Neural progenitor cell (in vitro differentiated cells): ENCODE measurements around the gene FARS2. TPM values are rescaled to one million over a fixed set of nuclear protein-coding genes. Genes with fewer than 3 reads are reported as not detected.

Experiments used
- DNase-seq: peaks from one replicate; pipeline ENCODE4 v3.0.0-alpha.2; 2016; ENCODE audit warnings: low spot score
- H2AFZ ChIP-seq: fragments of 200-600 bp; sonication (generic); replicated peaks from 2 replicates; pipeline ENCODE4 v1.6.1; 2016; ENCODE audit warnings: antibody characterized with exemption
- H3F3A ChIP-seq: fragments of 200-600 bp; sonication (generic); 2 replicates; pipeline ENCODE4 v1.6.1; 2016; ENCODE audit warnings: antibody characterized with exemption, low read depth
- H3K27ac ChIP-seq: fragments of 200-600 bp; sonication (generic); 2 replicates; pipeline ENCODE4 v1.5.1; 2016; ENCODE audit warnings: mild to moderate bottlenecking
- H3K27me3 ChIP-seq: fragments of 200-600 bp; sonication (generic); 2 replicates; pipeline ENCODE4 v1.6.1; 2016; ENCODE audit warnings: mild to moderate bottlenecking, moderate library complexity
- H3K36me3 ChIP-seq: fragments of 200-600 bp; sonication (generic); 2 replicates; pipeline ENCODE4 v1.5.1; 2016
- H3K4me1 ChIP-seq: fragments of 200-600 bp; sonication (generic); 2 replicates; pipeline ENCODE4 v1.6.1; 2016; ENCODE audit warnings: mixed run types
- H3K4me2 ChIP-seq: fragments of 200-600 bp; sonication (generic); 2 replicates; pipeline ENCODE4 v1.6.1; 2016
- H3K4me3 ChIP-seq: fragments of 200-600 bp; sonication (generic); 2 replicates; pipeline ENCODE4 v1.5.1; 2016
- H3K79me2 ChIP-seq: fragments of 200-600 bp; sonication (generic); 2 replicates; pipeline ENCODE4 v1.6.1; 2016; ENCODE audit warnings: low read depth
- H3K9ac ChIP-seq: fragments of 200-600 bp; sonication (generic); 2 replicates; pipeline ENCODE4 v1.6.1; 2016
- H3K9me3 ChIP-seq: fragments of 200-600 bp; sonication (generic); 2 replicates; pipeline ENCODE4 v1.5.1; 2016; ENCODE audit warnings: low read depth
- H4K20me1 ChIP-seq: fragments of 200-600 bp; sonication (generic); 2 replicates; pipeline ENCODE4 v1.6.1; 2016; ENCODE audit warnings: low read depth
- H3K27ac Mint-ChIP-seq: 3 replicates; pipeline ENCODE4 v1.8.0; 2021; ENCODE audit warnings: mixed read lengths
- H3K27me3 Mint-ChIP-seq: 2 replicates; pipeline ENCODE4 v1.8.0; 2022; ENCODE audit warnings: low read depth, mild to moderate bottlenecking, inconsistent platforms, moderate library complexity, mixed read lengths; ENCODE audit not compliant: insufficient read depth
- H3K36me3 Mint-ChIP-seq: 3 replicates; pipeline ENCODE4 v1.8.0; 2021; ENCODE audit warnings: mixed read lengths
- H3K4me1 Mint-ChIP-seq: 3 replicates; pipeline ENCODE4 v1.8.0; 2021; ENCODE audit warnings: mixed read lengths
- H3K4me3 Mint-ChIP-seq: 3 replicates; pipeline ENCODE4 v1.8.0; 2021; ENCODE audit warnings: mild to moderate bottlenecking, moderate library complexity, mixed read lengths
- H3K9me3 Mint-ChIP-seq: 3 replicates; pipeline ENCODE4 v1.8.0; 2020; ENCODE audit warnings: mixed read lengths
- CTCF ChIP-seq: fragments of 200-600 bp; sonication (generic); IDR thresholded peaks from 2 replicates; pipeline ENCODE4 v1.5.1; 2017; ENCODE audit warnings: antibody characterized with exemption, mild to moderate bottlenecking
- EZH2 ChIP-seq: fragments of 200-600 bp; sonication (generic); IDR thresholded peaks from 2 replicates; pipeline ENCODE4 v1.6.1; 2017; ENCODE audit warnings: antibody characterized with exemption, mild to moderate bottlenecking, moderate library complexity
- EZH2phosphoT487 ChIP-seq: fragments of 200-600 bp; sonication (generic); IDR thresholded peaks from 2 replicates; pipeline ENCODE4 v1.6.1; 2017; ENCODE audit warnings: antibody characterized with exemption
- total RNA-seq: library from RNA; depleted of rRNA; stranded (reverse); fragments of >200 nt; gene quantifications from 2 replicates; pipeline ENCODE4 v1.2.3, GENCODE V29; 2015; ENCODE audit warnings: low replicate concordance

Gene FARS2
- total RNA-seq, 1 donor from 2014 or later, result 10.8 TPM

GRCh38 chr6:5303682-5304081 is 42.4 kb downstream of the FARS2 start:
- TF ChIP-seq EZH2 (no peak), CTCF (no peak), EZH2phosphoT487 (no peak)
- no peaks in the 10 kb centered on the region for H3K36me3 ChIP-seq
- no peaks in the 10 kb centered on the region for H3K27me3 ChIP-seq
- H3K79me2 ChIP-seq, result no peaks in the 10 kb centered on the region
- H4K20me1 ChIP-seq, result peaks cover 14% of the 10 kb centered on the region
- no peaks in the 10 kb centered on the region for H3K27me3 Mint-ChIP-seq
- no peak overlapping the region for H3K27ac Mint-ChIP-seq
- H3K9ac ChIP-seq, result no peak overlapping the region
- peaks cover 5% of the 10 kb centered on the region for H3K36me3 Mint-ChIP-seq
- H3K4me2 ChIP-seq, result no peak overlapping the region
- no peak overlapping the region for H3K27ac ChIP-seq
- H3K4me1 ChIP-seq, result no peaks in the 10 kb centered on the region
- no peaks in the 10 kb centered on the region for H3K9me3 Mint-ChIP-seq
- no peaks in the 10 kb centered on the region for H3K9me3 ChIP-seq
- no peak overlapping the region for H3K4me3 Mint-ChIP-seq
- peaks cover 9% of the 10 kb centered on the region for H3K4me1 Mint-ChIP-seq
- no peak overlapping the region for H3K4me3 ChIP-seq
- H2AFZ ChIP-seq, result no peak overlapping the region
- no peaks in the 10 kb centered on the region for H3F3A ChIP-seq
- DNase-seq, result no peak

- H2AFZ ChIP-seq, result no peak overlapping the region
- H3F3A ChIP-seq, result no peaks in the 10 kb centered on the region
- no peaks in the 10 kb centered on the region for H3K9me3 ChIP-seq
- no peak overlapping the region for H3K4me3 ChIP-seq
- Mint-ChIP-seq H3K4me3 (no peak overlapping the region), H3K36me3 (peaks cover 5% of the 10 kb centered on the region), H3K27ac (no peak overlapping the region), H3K27me3 (no peaks in the 10 kb centered on the region), H3K4me1 (peaks cover 9% of the 10 kb centered on the region), H3K9me3 (no peaks in the 10 kb centered on the region)
- H3K36me3 ChIP-seq, result no peaks in the 10 kb centered on the region
- H3K4me1 ChIP-seq, result no peaks in the 10 kb centered on the region
- peaks cover 14% of the 10 kb centered on the region for H4K20me1 ChIP-seq
- no peak for DNase-seq
- TF ChIP-seq EZH2 (no peak), EZH2phosphoT487 (no peak), CTCF (no peak)
- H3K79me2 ChIP-seq, result no peaks in the 10 kb centered on the region
- no peaks in the 10 kb centered on the region for H3K27me3 ChIP-seq
- H3K9ac ChIP-seq, result no peak overlapping the region
- H3K27ac ChIP-seq, result no peak overlapping the region
- H3K4me2 ChIP-seq, result no peak overlapping the region
These were observed 44.8 kb downstream of the FARS2 start for GRCh38 chr6:5305968-5306626.

GRCh38 chr6:5307058-5307457 is 45.7 kb downstream of the FARS2 start:
- Histone ChIP-seq H4K20me1 (peaks cover 14% of the 10 kb centered on the region), H3K27me3 (no peaks in the 10 kb centered on the region), H3K79me2 (no peaks in the 10 kb centered on the region), H3K9me3 (no peaks in the 10 kb centered on the region), H3F3A (no peaks in the 10 kb centered on the region), H3K36me3 (no peaks in the 10 kb centered on the region), H3K27ac (no peak overlapping the region), H3K4me2 (no peak overlapping the region), H3K9ac (no peak overlapping the region), H3K4me3 (no peak overlapping the region), H2AFZ (no peak overlapping the region), H3K4me1 (no peaks in the 10 kb centered on the region)
- peaks cover 9% of the 10 kb centered on the region for H3K4me1 Mint-ChIP-seq
- peaks cover 5% of the 10 kb centered on the region for H3K36me3 Mint-ChIP-seq
- no peaks in the 10 kb centered on the region for H3K27me3 Mint-ChIP-seq
- H3K4me3 Mint-ChIP-seq, result no peak overlapping the region
- DNase-seq, result no peak
- H3K9me3 Mint-ChIP-seq, result no peaks in the 10 kb centered on the region
- H3K27ac Mint-ChIP-seq, result no peak overlapping the region
- no peak for TF ChIP-seq CTCF
- TF ChIP-seq EZH2, result no peak
- TF ChIP-seq EZH2phosphoT487, result no peak
